Measurements from ENCODE around the gene ATXN3.

DNA sequence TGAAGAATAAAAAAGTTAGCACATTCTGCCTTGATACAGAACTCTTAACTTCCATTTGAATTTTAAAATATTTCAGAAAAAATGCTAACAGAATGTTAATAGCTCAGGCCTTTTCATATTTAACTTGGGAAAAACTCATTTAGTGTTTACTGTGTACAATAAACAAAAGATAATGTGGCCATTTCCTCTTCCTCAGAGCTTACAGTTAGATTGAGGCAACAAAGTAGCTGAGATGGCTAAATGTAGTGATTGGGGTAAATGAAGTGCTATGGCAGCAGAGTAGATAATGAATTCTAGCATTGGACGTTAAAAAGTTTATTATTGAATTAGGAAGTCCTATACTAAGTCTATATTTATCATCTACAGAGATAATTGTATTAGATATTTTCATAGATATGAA lies 28.1 kb upstream of the ATXN3 start:
- TF ChIP-seq ZNF510 (tag by site-specific recombination; IDR thresholded peaks at IDR 0.05; ENCODE audit: insufficient replicate concordance): no peak
- TF ChIP-seq KLF16 (tag by site-specific recombination; IDR thresholded peaks at IDR 0.05): no peak
- no peak for TF ChIP-seq ZNF202 (tag by site-specific recombination; IDR thresholded peaks at IDR 0.05; ENCODE audit: borderline replicate concordance)
- no peak for TF ChIP-seq ZNF76 (tag by site-specific recombination; IDR thresholded peaks at IDR 0.05; ENCODE audit: borderline replicate concordance, low read depth)
- no peak for TF ChIP-seq ZBTB21 (tag by site-specific recombination; IDR thresholded peaks at IDR 0.05)
- TF ChIP-seq, protein P1, sequence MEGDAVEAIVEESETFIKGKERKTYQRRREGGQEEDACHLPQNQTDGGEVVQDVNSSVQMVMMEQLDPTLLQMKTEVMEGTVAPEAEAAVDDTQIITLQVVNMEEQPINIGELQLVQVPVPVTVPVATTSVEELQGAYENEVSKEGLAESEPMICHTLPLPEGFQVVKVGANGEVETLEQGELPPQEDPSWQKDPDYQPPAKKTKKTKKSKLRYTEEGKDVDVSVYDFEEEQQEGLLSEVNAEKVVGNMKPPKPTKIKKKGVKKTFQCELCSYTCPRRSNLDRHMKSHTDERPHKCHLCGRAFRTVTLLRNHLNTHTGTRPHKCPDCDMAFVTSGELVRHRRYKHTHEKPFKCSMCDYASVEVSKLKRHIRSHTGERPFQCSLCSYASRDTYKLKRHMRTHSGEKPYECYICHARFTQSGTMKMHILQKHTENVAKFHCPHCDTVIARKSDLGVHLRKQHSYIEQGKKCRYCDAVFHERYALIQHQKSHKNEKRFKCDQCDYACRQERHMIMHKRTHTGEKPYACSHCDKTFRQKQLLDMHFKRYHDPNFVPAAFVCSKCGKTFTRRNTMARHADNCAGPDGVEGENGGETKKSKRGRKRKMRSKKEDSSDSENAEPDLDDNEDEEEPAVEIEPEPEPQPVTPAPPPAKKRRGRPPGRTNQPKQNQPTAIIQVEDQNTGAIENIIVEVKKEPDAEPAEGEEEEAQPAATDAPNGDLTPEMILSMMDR (tag by site-specific recombination; IDR thresholded peaks at IDR 0.05): no peak
- TF ChIP-seq ZNF146 (tag by site-specific recombination; IDR thresholded peaks at IDR 0.05): no peak
- no peak for TF ChIP-seq REST (tag by site-specific recombination; IDR thresholded peaks at IDR 0.05)
- TF ChIP-seq ZNF266 (tag by site-specific recombination; IDR thresholded peaks at IDR 0.05; ENCODE audit: low read depth): no peak
- TF ChIP-seq, protein P2, sequence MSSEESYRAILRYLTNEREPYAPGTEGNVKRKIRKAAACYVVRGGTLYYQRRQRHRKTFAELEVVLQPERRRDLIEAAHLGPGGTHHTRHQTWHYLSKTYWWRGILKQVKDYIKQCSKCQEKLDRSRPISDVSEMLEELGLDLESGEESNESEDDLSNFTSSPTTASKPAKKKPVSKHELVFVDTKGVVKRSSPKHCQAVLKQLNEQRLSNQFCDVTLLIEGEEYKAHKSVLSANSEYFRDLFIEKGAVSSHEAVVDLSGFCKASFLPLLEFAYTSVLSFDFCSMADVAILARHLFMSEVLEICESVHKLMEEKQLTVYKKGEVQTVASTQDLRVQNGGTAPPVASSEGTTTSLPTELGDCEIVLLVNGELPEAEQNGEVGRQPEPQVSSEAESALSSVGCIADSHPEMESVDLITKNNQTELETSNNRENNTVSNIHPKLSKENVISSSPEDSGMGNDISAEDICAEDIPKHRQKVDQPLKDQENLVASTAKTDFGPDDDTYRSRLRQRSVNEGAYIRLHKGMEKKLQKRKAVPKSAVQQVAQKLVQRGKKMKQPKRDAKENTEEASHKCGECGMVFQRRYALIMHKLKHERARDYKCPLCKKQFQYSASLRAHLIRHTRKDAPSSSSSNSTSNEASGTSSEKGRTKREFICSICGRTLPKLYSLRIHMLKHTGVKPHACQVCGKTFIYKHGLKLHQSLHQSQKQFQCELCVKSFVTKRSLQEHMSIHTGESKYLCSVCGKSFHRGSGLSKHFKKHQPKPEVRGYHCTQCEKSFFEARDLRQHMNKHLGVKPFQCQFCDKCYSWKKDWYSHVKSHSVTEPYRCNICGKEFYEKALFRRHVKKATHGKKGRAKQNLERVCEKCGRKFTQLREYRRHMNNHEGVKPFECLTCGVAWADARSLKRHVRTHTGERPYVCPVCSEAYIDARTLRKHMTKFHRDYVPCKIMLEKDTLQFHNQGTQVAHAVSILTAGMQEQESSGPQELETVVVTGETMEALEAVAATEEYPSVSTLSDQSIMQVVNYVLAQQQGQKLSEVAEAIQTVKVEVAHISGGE (tag by site-specific recombination; conservative IDR thresholded peaks at IDR 0.05; ENCODE audit: low read depth): no peak
